DND-41 (cell line): ENCODE measurements around the gene SELENBP1.

ENCODE experiments used
- ATAC-seq: fragments of 200-7000 bp; cut with Tn5 transposase; 3 replicates; pipeline ENCODE4 v1.9.1; 2021; ENCODE audit warnings: low read depth; ENCODE audit not compliant: insufficient read depth
- DNase-seq: peaks from one replicate; pipeline ENCODE4 v3.0.0-alpha.2; 2020
- H2AFZ ChIP-seq: 2 replicates; pipeline ENCODE4 v1.6.0; 2012; ENCODE audit warnings: low read depth, low read length
- H3K27ac ChIP-seq: 2 replicates; pipeline ENCODE4 v1.5.1; 2012; ENCODE audit warnings: low read length, inconsistent platforms
- H3K27me3 ChIP-seq: fragments of 200-600 bp; sonication (generic); 2 replicates; pipeline ENCODE4 v1.6.0; 2012; ENCODE audit warnings: low read length, mild to moderate bottlenecking, inconsistent platforms; ENCODE audit not compliant: insufficient read depth, poor library complexity
- H3K36me3 ChIP-seq: 2 replicates; pipeline ENCODE4 v1.5.1; 2012; ENCODE audit warnings: low read length, inconsistent platforms; ENCODE audit not compliant: insufficient read depth
- H3K4me1 ChIP-seq: 2 replicates; pipeline ENCODE4 v1.5.1; 2012; ENCODE audit warnings: mild to moderate bottlenecking, low read length; ENCODE audit not compliant: insufficient read depth
- H3K4me2 ChIP-seq: 2 replicates; pipeline ENCODE4 v1.6.0; 2012; ENCODE audit warnings: mild to moderate bottlenecking, moderate library complexity, low read length, inconsistent platforms; ENCODE audit not compliant: insufficient read depth
- H3K4me3 ChIP-seq, 2 experiments: fragments of 200-600 bp in 1 of 2; shearing (Covaris generic) in 1 of 2; 2 replicates each; pipeline ENCODE4 v1.5.1; 2012 to 2016; ENCODE audit warnings: inconsistent platforms in 2 of 2, low read length in 2 of 2, mild to moderate bottlenecking in 2 of 2, low read depth in 1 of 2, moderate library complexity in 1 of 2
- H3K79me2 ChIP-seq: 2 replicates; pipeline ENCODE4 v1.6.0; 2012; ENCODE audit warnings: low read length, inconsistent platforms; ENCODE audit not compliant: insufficient read depth
- H3K9ac ChIP-seq: 2 replicates; pipeline ENCODE4 v1.6.0; 2012; ENCODE audit warnings: low read depth, mild to moderate bottlenecking, inconsistent platforms, low read length, moderate library complexity
- H3K9me3 ChIP-seq: 2 replicates; pipeline ENCODE4 v1.5.1; 2012; ENCODE audit warnings: low read length, moderate library complexity, mild to moderate bottlenecking, inconsistent platforms; ENCODE audit not compliant: insufficient read depth, severe bottlenecking
- H4K20me1 ChIP-seq: 2 replicates; pipeline ENCODE4 v1.6.0; 2012; ENCODE audit warnings: low read length; ENCODE audit not compliant: insufficient read depth
- EZH2 ChIP-seq: IDR thresholded peaks from 3 replicates; pipeline ENCODE4 v1.6.1; 2012; ENCODE audit warnings: borderline replicate concordance, low read depth, mild to moderate bottlenecking, moderate library complexity, low read length, inconsistent platforms; ENCODE audit not compliant: severe bottlenecking
- TF ChIP-seq, protein P1 (sequence below): IDR thresholded peaks from 2 replicates; pipeline ENCODE4 v1.5.1; 2012; ENCODE audit warnings: borderline replicate concordance, low read length, moderate library complexity, mild to moderate bottlenecking; ENCODE audit not compliant: poor library complexity, severe bottlenecking; ENCODE audit errors: extremely low read depth

SELENBP1 gene

DNA sequence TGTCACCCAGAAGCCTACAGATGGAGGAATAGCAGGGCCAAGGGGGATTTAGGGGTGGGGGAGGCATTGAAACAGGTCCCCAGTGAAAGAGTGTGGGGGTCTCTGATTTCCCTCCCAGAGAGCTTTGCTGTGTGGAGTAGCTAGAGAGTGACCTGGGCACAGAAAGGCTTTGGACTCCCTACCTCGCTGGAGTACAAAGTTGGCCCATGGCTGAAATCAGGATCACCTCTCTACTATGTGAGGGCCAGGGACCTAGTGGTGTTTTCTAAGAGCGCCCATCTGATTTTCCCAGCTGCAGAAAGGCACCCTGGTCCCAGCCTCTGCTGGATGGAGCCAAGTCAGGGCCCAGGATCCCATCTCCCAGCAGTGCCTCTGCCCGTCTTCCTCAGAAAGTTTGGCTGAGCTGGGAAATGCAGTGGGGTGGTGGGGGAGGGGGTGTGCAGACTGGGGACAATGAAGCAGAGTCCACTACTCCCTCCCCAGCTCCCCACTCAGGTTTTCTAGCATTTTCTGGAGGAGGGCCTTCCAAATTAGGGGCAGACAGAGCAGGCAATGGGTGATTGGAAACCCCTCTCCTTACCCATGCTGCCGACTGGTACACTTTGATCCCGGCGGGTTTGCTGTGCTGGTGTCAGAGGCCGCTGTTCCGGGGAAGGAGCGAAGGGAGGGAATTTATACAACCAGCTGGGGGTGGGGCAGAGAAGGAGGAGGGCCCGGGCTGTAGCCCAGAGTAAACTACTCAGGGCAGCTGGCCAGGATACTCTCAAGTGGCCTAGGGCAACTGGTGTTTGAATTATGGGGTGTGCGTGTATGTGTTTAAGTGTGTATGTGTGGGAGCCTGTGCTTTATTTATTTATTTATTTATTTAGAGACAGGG is at the start of gene SELENBP1:
Gene SELENBP1 (minus strand): TSS at position 648 of the 877 bp plus-strand sequence. CDS start 64 bp downstream, at position 584.
- no peak within 1 kb of the TSS for H2AFZ ChIP-seq
- no peak for TF ChIP-seq EZH2
- no peak within 1 kb of the TSS for H3K4me2 ChIP-seq
- no peak for ATAC-seq
- no peak within 1 kb of the TSS for H3K27ac ChIP-seq
- no peaks in the 10 kb centered on the region for H3K36me3 ChIP-seq
- H3K4me3 ChIP-seq, result no peak within 1 kb of the TSS
- no peaks in the 10 kb centered on the region for H4K20me1 ChIP-seq
- peaks cover 2% of the 10 kb centered on the region for H3K27me3 ChIP-seq
- DNase-seq, result no peak
- H3K4me1 ChIP-seq, result peaks cover 9% of the 10 kb centered on the region
- no peak within 1 kb of the TSS for H3K9ac ChIP-seq
- H3K79me2 ChIP-seq, result no peaks in the 10 kb centered on the region
- no peaks in the 10 kb centered on the region for H3K9me3 ChIP-seq

- no peak overlapping the region for H3K4me2 ChIP-seq
- ATAC-seq (no peak), DNase-seq (no peak)
- 0 out of 2 replicates have a peak, but pooled peaks cover 3% of the 10 kb centered on the region for H4K20me1 ChIP-seq
- TF ChIP-seq, protein P1, sequence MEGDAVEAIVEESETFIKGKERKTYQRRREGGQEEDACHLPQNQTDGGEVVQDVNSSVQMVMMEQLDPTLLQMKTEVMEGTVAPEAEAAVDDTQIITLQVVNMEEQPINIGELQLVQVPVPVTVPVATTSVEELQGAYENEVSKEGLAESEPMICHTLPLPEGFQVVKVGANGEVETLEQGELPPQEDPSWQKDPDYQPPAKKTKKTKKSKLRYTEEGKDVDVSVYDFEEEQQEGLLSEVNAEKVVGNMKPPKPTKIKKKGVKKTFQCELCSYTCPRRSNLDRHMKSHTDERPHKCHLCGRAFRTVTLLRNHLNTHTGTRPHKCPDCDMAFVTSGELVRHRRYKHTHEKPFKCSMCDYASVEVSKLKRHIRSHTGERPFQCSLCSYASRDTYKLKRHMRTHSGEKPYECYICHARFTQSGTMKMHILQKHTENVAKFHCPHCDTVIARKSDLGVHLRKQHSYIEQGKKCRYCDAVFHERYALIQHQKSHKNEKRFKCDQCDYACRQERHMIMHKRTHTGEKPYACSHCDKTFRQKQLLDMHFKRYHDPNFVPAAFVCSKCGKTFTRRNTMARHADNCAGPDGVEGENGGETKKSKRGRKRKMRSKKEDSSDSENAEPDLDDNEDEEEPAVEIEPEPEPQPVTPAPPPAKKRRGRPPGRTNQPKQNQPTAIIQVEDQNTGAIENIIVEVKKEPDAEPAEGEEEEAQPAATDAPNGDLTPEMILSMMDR, result no peak
- TF ChIP-seq EZH2, result no peak
- H3K9ac ChIP-seq, result no peak overlapping the region
- no peaks in the 10 kb centered on the region for H3K9me3 ChIP-seq
- no peaks in the 10 kb centered on the region for H3K27me3 ChIP-seq
- H3K79me2 ChIP-seq, result peaks cover 2% of the 10 kb centered on the region; the same call in 1 of the 2 replicates
- H3K4me3 ChIP-seq, result no peak overlapping the region
- H2AFZ ChIP-seq, result no peak overlapping the region
- no peak overlapping the region for H3K27ac ChIP-seq
- H3K4me1 ChIP-seq, result no peaks in the 10 kb centered on the region
- H3K36me3 ChIP-seq, result peaks cover 88% of the 10 kb centered on the region
Measured at GRCh38 chr1:151419819-151420218, 47.3 kb upstream of the SELENBP1 start.

- no peak overlapping the region for H3K27ac ChIP-seq
- H3K4me3 ChIP-seq, result no peak overlapping the region
- H3K4me1 ChIP-seq, result no peaks in the 10 kb centered on the region
- H3K9ac ChIP-seq, result no peak overlapping the region
- 0 out of 2 replicates have a peak, but pooled peaks cover 3% of the 10 kb centered on the region for H4K20me1 ChIP-seq
- no peak for ATAC-seq
- H3K36me3 ChIP-seq, result peaks cover 86% of the 10 kb centered on the region
- H3K27me3 ChIP-seq, result no peaks in the 10 kb centered on the region
- TF ChIP-seq, protein P1, result no peak
- no peak for TF ChIP-seq EZH2
- no peak for DNase-seq
- no peaks in the 10 kb centered on the region for H3K9me3 ChIP-seq
- H3K4me2 ChIP-seq, result no peak overlapping the region
- H2AFZ ChIP-seq, result no peak overlapping the region
- peaks cover 2% of the 10 kb centered on the region; the same call in 1 of the 2 replicates for H3K79me2 ChIP-seq
Measured at GRCh38 chr1:151418081-151418480, 45.6 kb upstream of the SELENBP1 start.

- ATAC-seq (no peak), DNase-seq (no peak)
- Histone ChIP-seq H3K4me3 (no peak overlapping the region), H2AFZ (no peak overlapping the region), H3K4me2 (no peak overlapping the region), H3K79me2 (peaks cover 2% of the 10 kb centered on the region; the same call in 1 of the 2 replicates), H3K9me3 (no peaks in the 10 kb centered on the region), H3K4me1 (no peaks in the 10 kb centered on the region), H3K27ac (no peak overlapping the region), H3K27me3 (no peaks in the 10 kb centered on the region), H3K36me3 (peaks cover 86% of the 10 kb centered on the region), H4K20me1 (0 out of 2 replicates have a peak, but pooled peaks cover 3% of the 10 kb centered on the region), H3K9ac (no peak overlapping the region)
- no peak for TF ChIP-seq EZH2
- TF ChIP-seq, protein P1, result no peak
Measured at GRCh38 chr1:151416231-151416630, 43.7 kb upstream of the SELENBP1 start.
